HCT116 (cell line): ENCODE results near the gene MAPKAP1. TPM values are rescaled to one million over a fixed set of nuclear protein-coding genes. Genes with fewer than 3 reads are reported as not detected.
"Not testable (repeated sequence)": the region's sequence is repeated elsewhere in the genome, so short reads cannot be mapped to it uniquely, and the experiment has no call there.

ENCODE experiments used
- ATAC-seq: fragments of 200-7000 bp; cut with Tn5 transposase; 2 replicates; pipeline ENCODE4 v1.9.1; 2020; ENCODE audit warnings: mild to moderate bottlenecking, moderate library complexity
- BruUV-seq: library from RNA; stranded (reverse); fragments of 400-500 nt; replicated peaks from 2 replicates; lab custom pipeline; 2021; lab: Mats Ljungman, UMichigan
- CTCF ChIA-PET: fragments of 300-600 bp; sonication (Branson Sonifier 250); formaldehyde crosslinking; loops from one replicate; lab custom pipeline; 2021; ENCODE audit warnings: antibody characterized with exemption; lab: Charles Lee
- POLR2A ChIA-PET: fragments of 300-600, 350-600 bp; sonication (Branson Sonifier 250); formaldehyde crosslinking; loops from one replicate; lab custom pipeline; 2021; ENCODE audit warnings: antibody characterized with exemption; lab: Charles Lee
- RAD21 ChIA-PET, 2 experiments: fragments of 300-600 bp; sonication (Branson Sonifier 250); formaldehyde crosslinking; loops; one replicate each; lab custom pipeline; 2023; ENCODE audit warnings: low total read pairs in 2 of 2; ENCODE audit not compliant: uncharacterized antibody in 2 of 2, unreplicated experiment in 2 of 2, low non-redundant PET in 1 of 2; lab: Charles Lee
- DNase-seq: peaks from one replicate; pipeline ENCODE4 v3.0.0-alpha.2; 2010; ENCODE audit warnings: low read depth, low spot score
- H2AFZ ChIP-seq: fragments of 200-600 bp; shearing (Covaris generic), sonication (generic); 2 replicates; pipeline ENCODE4 v1.6.1; 2017; ENCODE audit warnings: low read depth, mixed run types, mixed read lengths, antibody characterized with exemption, low read length; ENCODE audit not compliant: poor library complexity, severe bottlenecking
- H3K27ac ChIP-seq: 2 replicates; pipeline ENCODE4 v1.5.1; 2012; ENCODE audit warnings: low read depth, low read length
- H3K27me3 ChIP-seq: fragments of 200-600 bp; sonication (generic); 2 replicates; pipeline ENCODE4 v1.6.1; 2016; ENCODE audit warnings: mixed run types, low read length, mixed read lengths; ENCODE audit not compliant: insufficient read depth
- H3K36me3 ChIP-seq, 2 experiments: fragments of 200-500 bp in 1 of 2; fragments of 200-600 bp in 1 of 2; sonication (Bioruptor generic) in 1 of 2; sonication (generic) in 1 of 2; 2 replicates each; pipeline versions ENCODE4 v1.5.1 to v1.6.1; 2014 to 2016; ENCODE audit warnings: low read length in 2 of 2, inconsistent platforms in 1 of 2, mixed read lengths in 1 of 2, mixed run types in 1 of 2; ENCODE audit not compliant: insufficient read depth in 2 of 2, control insufficient read depth in 1 of 2
- H3K4me1 ChIP-seq, 2 experiments: fragments of 200-600 bp in 1 of 2; sonication (generic) in 1 of 2; 2 replicates each; pipeline versions ENCODE4 v1.5.1 to v1.6.1; 2012 to 2017; ENCODE audit warnings: low read length in 2 of 2, inconsistent platforms in 1 of 2, mild to moderate bottlenecking in 1 of 2, mixed read lengths in 1 of 2, mixed run types in 1 of 2, moderate library complexity in 1 of 2; ENCODE audit not compliant: insufficient read depth in 2 of 2, control insufficient read depth in 1 of 2
- H3K4me2 ChIP-seq: fragments of 200-600 bp; sonication (generic); 2 replicates; pipeline ENCODE4 v1.6.1; 2017; ENCODE audit warnings: mixed run types, low read length, mixed read lengths
- H3K4me3 ChIP-seq, 2 experiments: fragments of 200-600 bp in 1 of 2; sonication (generic) in 1 of 2; replicated peaks in 1 of 2; 2 replicates each; pipeline ENCODE4 v1.5.1; 2011 to 2016; ENCODE audit warnings: low read length in 2 of 2, control low read depth in 1 of 2, low read depth in 1 of 2, mild to moderate bottlenecking in 1 of 2, mixed read lengths in 1 of 2, mixed run types in 1 of 2
- H3K79me2 ChIP-seq: fragments of 200-600 bp; sonication (generic); 2 replicates; pipeline ENCODE4 v1.6.1; 2017; ENCODE audit warnings: mild to moderate bottlenecking, mixed run types, low read length, moderate library complexity, mixed read lengths; ENCODE audit not compliant: insufficient read depth
- H3K9ac ChIP-seq: fragments of 200-600 bp; sonication (generic); 2 replicates; pipeline ENCODE4 v1.6.1; 2016; ENCODE audit warnings: low read length, mixed read lengths
- H3K9me2 ChIP-seq: fragments of 200-600 bp; sonication (generic), shearing (Covaris generic); 2 replicates; pipeline ENCODE4 v1.6.1; 2017; ENCODE audit warnings: mixed run types, mild to moderate bottlenecking, moderate library complexity; ENCODE audit not compliant: insufficient read depth
- H3K9me3 ChIP-seq, 2 experiments: fragments of 200-500 bp in 1 of 2; fragments of 200-600 bp in 1 of 2; sonication (Bioruptor generic) in 1 of 2; sonication (generic) in 1 of 2; 2 replicates each; pipeline ENCODE4 v1.6.1; 2014 to 2017; ENCODE audit warnings: low read length in 2 of 2, mixed read lengths in 2 of 2, inconsistent platforms in 1 of 2, low read depth in 1 of 2, mild to moderate bottlenecking in 1 of 2, mixed run types in 1 of 2, moderate library complexity in 1 of 2; ENCODE audit not compliant: control insufficient read depth in 1 of 2, insufficient read depth in 1 of 2
- H4K20me1 ChIP-seq: fragments of 200-600 bp; sonication (generic), shearing (Covaris generic); 2 replicates; pipeline ENCODE4 v1.6.1; 2017; ENCODE audit warnings: mixed run types, mild to moderate bottlenecking, moderate library complexity; ENCODE audit not compliant: insufficient read depth
- CBX3 ChIP-seq: IDR thresholded peaks from 2 replicates; pipeline ENCODE4 v1.6.1; 2012; ENCODE audit warnings: low read depth
- EGR1 ChIP-seq: IDR thresholded peaks from 2 replicates; pipeline ENCODE4 v1.6.1; 2012; ENCODE audit warnings: low read depth
- EZH2phosphoT487 ChIP-seq: fragments of 200-600 bp; IDR thresholded peaks from 2 replicates; pipeline ENCODE4 v1.6.1; 2018; ENCODE audit warnings: antibody characterized with exemption, borderline replicate concordance
- TCF7L2 ChIP-seq: IDR thresholded peaks from 2 replicates; pipeline ENCODE4 v1.7.0; 2011; ENCODE audit warnings: borderline replicate concordance, inconsistent platforms; ENCODE audit not compliant: insufficient read depth, insufficient read length; ENCODE audit errors: extremely low read depth
- YY1 ChIP-seq: IDR thresholded peaks from 2 replicates; pipeline ENCODE4 v1.6.1; 2011; ENCODE audit warnings: low read length, low read depth, moderate library complexity, mild to moderate bottlenecking; ENCODE audit not compliant: insufficient replicate concordance; ENCODE audit errors: extremely low read depth
- ZNF274 ChIP-seq: fragments of 200-500 bp; sonication (Bioruptor generic); IDR thresholded peaks from 2 replicates; pipeline ENCODE4 v1.6.1; 2014; ENCODE audit warnings: mild to moderate bottlenecking, low read depth, low read length, inconsistent platforms
- intact Hi-C: fragments of 100-400 bp; cut with micrococcal nuclease; formaldehyde crosslinking; loops from 2 replicates; pipeline ENCODE4 v1.10.0; 2022
- total RNA-seq: library from RNA; stranded (reverse); gene quantifications from one replicate; pipeline ENCODE4 v1.2.1, GENCODE V29; 2021; ENCODE audit not compliant: unreplicated experiment
- TF ChIP-seq, protein P1 (sequence below): IDR thresholded peaks from 2 replicates; pipeline ENCODE4 v1.6.1; 2012
- TF ChIP-seq, protein P2 (sequence below): IDR thresholded peaks from 2 replicates; pipeline ENCODE4 v1.6.1; 2011; ENCODE audit warnings: mild to moderate bottlenecking, low read length, moderate library complexity; ENCODE audit not compliant: insufficient replicate concordance; ENCODE audit errors: extremely low read depth

Gene MAPKAP1
- total RNA-seq, 1 experiment from 2014 or later = 72.5 TPM

DNA sequence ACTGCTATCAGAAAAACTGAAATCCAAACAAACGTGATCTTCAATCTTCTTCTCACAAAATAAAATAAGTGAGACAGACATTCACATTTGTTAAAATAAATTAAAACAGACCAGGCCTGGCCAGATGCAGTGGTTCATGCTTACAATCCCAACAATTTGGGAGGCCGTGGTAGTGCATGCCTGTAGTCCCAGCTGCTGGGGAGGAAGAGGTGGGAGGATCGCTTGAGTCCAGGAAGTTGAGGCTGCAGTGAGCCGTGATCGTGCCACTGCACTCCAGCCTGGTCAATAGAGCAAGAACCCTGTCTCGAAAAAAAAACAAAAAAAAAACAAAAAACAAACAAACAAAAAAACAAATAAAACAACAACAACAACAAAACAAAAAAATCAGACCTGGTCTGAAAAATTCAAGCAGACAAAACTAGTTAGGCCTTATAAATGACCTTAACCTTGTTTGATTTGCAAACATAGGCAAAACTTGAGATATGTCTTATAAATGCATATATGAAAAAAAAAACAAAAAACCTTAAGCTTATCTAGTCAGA is 10.8 kb downstream of the MAPKAP1 start:
- no peaks in the 10 kb centered on the region for H3K27me3 ChIP-seq
- H3K9ac ChIP-seq = no peak overlapping the region
- no peak overlapping the region for H3K4me2 ChIP-seq
- H3K79me2 ChIP-seq = peaks cover 87% of the 10 kb centered on the region
- ChIA-PET POLR2A (no interaction called here), RAD21 (no interaction called here), CTCF (no interaction called here)
- no peak overlapping the region for H2AFZ ChIP-seq
- H3K4me1 ChIP-seq = no peaks in the 10 kb centered on the region
- H3K27ac ChIP-seq = no peak overlapping the region
- ATAC-seq (no peak), DNase-seq (no peak)
- H4K20me1 ChIP-seq = peaks cover 8% of the 10 kb centered on the region; the same call in 1 of the 2 replicates
- no peaks in the 10 kb centered on the region for H3K9me2 ChIP-seq
- no peaks in the 10 kb centered on the region for H3K9me3 ChIP-seq
- TF ChIP-seq EZH2phosphoT487 = no peak
- TF ChIP-seq, protein P1, sequence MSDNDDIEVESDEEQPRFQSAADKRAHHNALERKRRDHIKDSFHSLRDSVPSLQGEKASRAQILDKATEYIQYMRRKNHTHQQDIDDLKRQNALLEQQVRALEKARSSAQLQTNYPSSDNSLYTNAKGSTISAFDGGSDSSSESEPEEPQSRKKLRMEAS = no peak
- TF ChIP-seq, protein P2, sequence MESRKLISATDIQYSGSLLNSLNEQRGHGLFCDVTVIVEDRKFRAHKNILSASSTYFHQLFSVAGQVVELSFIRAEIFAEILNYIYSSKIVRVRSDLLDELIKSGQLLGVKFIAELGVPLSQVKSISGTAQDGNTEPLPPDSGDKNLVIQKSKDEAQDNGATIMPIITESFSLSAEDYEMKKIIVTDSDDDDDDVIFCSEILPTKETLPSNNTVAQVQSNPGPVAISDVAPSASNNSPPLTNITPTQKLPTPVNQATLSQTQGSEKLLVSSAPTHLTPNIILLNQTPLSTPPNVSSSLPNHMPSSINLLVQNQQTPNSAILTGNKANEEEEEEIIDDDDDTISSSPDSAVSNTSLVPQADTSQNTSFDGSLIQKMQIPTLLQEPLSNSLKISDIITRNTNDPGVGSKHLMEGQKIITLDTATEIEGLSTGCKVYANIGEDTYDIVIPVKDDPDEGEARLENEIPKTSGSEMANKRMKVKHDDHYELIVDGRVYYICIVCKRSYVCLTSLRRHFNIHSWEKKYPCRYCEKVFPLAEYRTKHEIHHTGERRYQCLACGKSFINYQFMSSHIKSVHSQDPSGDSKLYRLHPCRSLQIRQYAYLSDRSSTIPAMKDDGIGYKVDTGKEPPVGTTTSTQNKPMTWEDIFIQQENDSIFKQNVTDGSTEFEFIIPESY = no peak
- TF ChIP-seq YY1 = no peak
- no peak for TF ChIP-seq TCF7L2
- TF ChIP-seq EGR1 = no peak
- no peak for TF ChIP-seq ZNF274
- no peak for TF ChIP-seq CBX3
- no TSS peak for BruUV-seq
- intact Hi-C loops = no loop called here
- H3K36me3 ChIP-seq = no peaks in the 10 kb centered on the region
- no peak overlapping the region for H3K4me3 ChIP-seq

DNA sequence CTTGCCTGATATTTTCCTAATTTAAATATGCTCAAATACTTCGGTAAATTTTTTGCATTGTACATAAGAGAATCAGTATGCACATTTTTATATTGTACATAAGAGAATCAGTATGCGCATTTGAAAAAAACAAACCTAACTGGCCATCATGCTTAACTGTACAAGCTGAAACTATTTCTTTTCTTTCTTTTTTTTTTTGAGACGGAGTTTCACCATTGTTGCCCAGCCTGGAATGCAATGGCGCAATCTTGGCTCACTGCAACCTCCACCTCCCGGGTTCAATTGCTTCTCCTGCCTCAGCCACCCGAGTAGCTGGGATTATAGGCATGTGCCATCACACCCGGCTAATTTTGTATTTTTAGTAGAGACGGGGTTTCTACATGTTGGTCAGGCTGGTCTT is 11.5 kb downstream of the MAPKAP1 start:
- H2AFZ ChIP-seq, H3K4me3 ChIP-seq, H3K27me3 ChIP-seq, BruUV-seq, H3K4me2 ChIP-seq, H4K20me1 ChIP-seq, intact Hi-C loops, H3K9me2 ChIP-seq, DNase-seq, H3K4me1 ChIP-seq, H3K9me3 ChIP-seq, RAD21 ChIA-PET, H3K9ac ChIP-seq, ATAC-seq, H3K36me3 ChIP-seq, POLR2A ChIA-PET, CTCF ChIA-PET, H3K27ac ChIP-seq: not testable (repeated sequence)
- peaks cover 85% of the 10 kb centered on the region for H3K79me2 ChIP-seq
